ENCODE data around the gene RNF149.

The RNF149 gene

DNA sequence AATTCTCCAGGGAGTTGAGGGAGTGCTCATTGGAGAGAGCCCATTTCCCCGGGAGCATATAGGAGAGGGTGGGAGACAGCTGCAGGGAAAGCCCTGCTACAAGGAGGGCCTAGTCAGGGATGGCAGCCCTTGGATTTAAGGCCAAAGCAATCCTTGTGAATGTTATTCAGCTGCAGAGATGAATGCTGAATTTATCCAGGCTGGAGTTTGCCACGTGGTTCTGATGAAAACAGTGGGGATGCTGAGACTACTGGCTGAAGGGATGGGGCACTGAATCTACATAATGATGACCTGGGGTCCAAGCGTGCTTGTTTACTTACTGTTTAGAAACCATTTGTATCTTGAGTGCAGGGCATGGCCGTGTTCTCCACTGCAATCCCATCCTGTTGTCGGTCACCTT, 35.6 kb upstream of the RNF149 start:
- peaks cover 26% of the 10 kb centered on the region for H3K4me1 Mint-ChIP-seq
- no peak overlapping the region for H3K27ac Mint-ChIP-seq (ENCODE audit: low read depth)
- no peaks in the 10 kb centered on the region for H3K9me3 Mint-ChIP-seq
- H3K27me3 Mint-ChIP-seq: no peaks in the 10 kb centered on the region
- no peak for DNase-seq (ENCODE audit: low spot score in 2 of 2)
- H3K4me3 Mint-ChIP-seq: no peak overlapping the region
- no peak for ATAC-seq (replicated peaks; ENCODE audit: extremely low read depth, poor library complexity, severe bottlenecking)
- no peaks in the 10 kb centered on the region for H3K36me3 Mint-ChIP-seq (ENCODE audit: insufficient read depth)

DNA sequence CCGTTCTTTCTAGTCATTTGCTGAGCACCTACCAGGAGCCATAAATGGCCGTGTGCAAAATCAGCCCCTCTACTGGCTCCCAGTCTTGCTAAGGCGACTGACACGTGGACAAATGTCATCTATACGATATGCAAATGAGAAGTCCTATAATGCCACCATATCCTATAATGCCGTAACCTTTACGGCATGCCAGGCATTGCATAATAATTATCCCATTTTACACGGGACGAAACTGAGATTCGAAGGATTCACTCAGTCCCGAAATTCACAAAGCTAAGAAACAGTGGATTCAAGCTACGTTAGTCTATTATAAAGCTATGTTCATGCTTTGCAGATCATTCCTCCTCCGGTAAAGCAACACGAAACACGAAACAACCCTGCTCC, 34.1 kb upstream of the RNF149 start:
- no peak for ATAC-seq (replicated peaks; ENCODE audit: extremely low read depth, poor library complexity, severe bottlenecking)
- no peaks in the 10 kb centered on the region for H3K27me3 Mint-ChIP-seq

DNA sequence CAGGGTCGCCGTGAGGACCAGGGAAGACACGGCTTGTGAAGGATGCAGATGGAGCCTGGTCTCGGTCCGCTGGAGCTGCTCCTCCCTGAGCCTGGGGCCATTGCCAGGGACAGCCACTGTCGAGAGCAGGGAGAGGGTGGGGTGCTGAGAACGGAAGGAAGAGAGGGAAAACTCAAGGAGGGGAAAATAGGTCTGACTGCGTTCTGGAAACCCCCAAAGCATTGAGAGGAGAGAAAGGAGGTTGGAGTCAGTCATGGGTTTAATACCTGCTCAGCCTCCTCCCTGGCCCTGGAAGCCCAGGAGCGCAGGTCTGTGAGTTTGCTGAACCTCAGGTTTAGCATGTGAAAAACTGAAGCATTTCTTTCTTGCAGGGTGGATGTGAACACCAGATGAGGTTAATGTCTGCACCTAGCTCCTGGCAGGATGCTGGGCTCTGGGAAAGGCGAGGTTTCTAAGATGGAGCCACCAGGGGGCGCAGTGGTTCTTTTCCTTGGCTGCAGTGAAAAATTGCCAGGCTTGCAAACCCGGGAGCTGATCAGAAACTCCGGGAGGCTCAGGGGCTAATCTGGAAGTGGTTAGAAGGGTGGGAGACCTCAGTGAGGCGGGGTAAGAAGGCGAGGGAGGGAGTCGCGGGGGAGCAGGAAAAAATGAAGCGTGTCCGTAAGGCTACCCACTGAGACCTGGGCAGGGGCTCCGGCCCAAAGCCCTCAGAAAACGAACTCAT, 33.6 kb upstream of the RNF149 start:
- Mint-ChIP-seq H3K36me3 (ENCODE audit: insufficient read depth) (peaks cover under 1% of the 10 kb centered on the region), H3K9me3 (no peaks in the 10 kb centered on the region), H3K4me1 (peaks cover 26% of the 10 kb centered on the region), H3K27ac (ENCODE audit: low read depth) (no peak overlapping the region), H3K27me3 (no peaks in the 10 kb centered on the region), H3K4me3 (no peak overlapping the region)
- DNase-seq (ENCODE audit: low spot score in 2 of 2) (peak; percentile 43 to 68), ATAC-seq (replicated peaks; ENCODE audit: extremely low read depth, poor library complexity, severe bottlenecking) (no peak)

More for the DNA sequence above, 34.1 kb upstream of the RNF149 start:
- no peaks in the 10 kb centered on the region for H3K9me3 Mint-ChIP-seq
- DNase-seq (ENCODE audit: low spot score in 2 of 2): no peak
- peaks cover 26% of the 10 kb centered on the region for H3K4me1 Mint-ChIP-seq
- H3K4me3 Mint-ChIP-seq: no peak overlapping the region
- no peaks in the 10 kb centered on the region for H3K36me3 Mint-ChIP-seq (ENCODE audit: insufficient read depth)
- no peak overlapping the region for H3K27ac Mint-ChIP-seq (ENCODE audit: low read depth)

DNA sequence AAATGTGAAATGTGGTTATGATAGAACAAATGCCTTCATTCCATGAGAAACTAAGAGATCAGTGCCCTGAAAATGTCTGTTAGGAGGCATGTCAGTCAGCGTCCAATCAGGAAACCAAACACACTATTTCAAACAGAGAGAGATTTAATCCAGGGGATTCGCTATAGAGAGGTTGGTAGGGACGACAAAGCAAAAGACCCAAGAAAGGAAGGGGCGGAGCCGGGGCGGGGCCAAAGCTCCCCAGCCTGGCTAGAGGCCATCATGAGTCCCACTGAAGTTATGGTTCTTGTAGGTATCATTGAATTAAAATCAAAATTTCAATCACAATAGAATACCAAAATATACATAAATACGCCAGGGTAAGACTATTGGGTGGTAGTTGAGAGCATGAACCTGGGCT, 32.9 kb upstream of the RNF149 start:
- Mint-ChIP-seq H3K36me3 (ENCODE audit: insufficient read depth) (peaks cover 2% of the 10 kb centered on the region), H3K4me3 (peak overlapping the region; percentile 24), H3K4me1 (peaks cover 26% of the 10 kb centered on the region), H3K9me3 (no peaks in the 10 kb centered on the region), H3K27me3 (no peaks in the 10 kb centered on the region), H3K27ac (ENCODE audit: low read depth) (no peak overlapping the region)
- no peak for DNase-seq (ENCODE audit: low spot score in 2 of 2)
- no peak for ATAC-seq (replicated peaks; ENCODE audit: extremely low read depth, poor library complexity, severe bottlenecking)

DNA sequence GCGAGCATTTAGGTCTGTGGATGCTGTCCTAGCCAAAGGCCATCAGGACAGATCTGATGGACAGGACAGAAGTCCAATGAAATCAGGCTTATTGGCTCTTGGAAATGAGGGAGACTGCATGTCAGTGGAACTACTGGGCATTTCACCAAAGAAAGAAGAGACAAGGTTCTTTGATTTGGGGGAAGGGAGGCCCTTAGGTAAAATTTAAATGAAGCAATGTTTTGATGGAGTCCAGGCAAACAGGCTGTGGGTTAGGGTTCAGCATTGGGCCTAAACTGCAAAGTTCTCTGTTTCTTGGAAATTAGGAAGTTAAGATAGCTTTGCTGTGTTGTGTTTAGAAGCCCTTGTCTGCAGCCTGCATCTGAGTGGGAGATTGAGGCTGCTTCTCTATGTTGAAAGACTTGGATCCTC, 31.6 kb upstream of the RNF149 start:
- Mint-ChIP-seq H3K9me3 (no peaks in the 10 kb centered on the region), H3K4me3 (no peak overlapping the region), H3K27ac (ENCODE audit: low read depth) (no peak overlapping the region), H3K27me3 (no peaks in the 10 kb centered on the region), H3K4me1 (peaks cover 26% of the 10 kb centered on the region), H3K36me3 (ENCODE audit: insufficient read depth) (peaks cover 2% of the 10 kb centered on the region)
- ATAC-seq (replicated peaks; ENCODE audit: extremely low read depth, poor library complexity, severe bottlenecking) (no peak), DNase-seq (ENCODE audit: low spot score in 2 of 2) (no peak)

DNA sequence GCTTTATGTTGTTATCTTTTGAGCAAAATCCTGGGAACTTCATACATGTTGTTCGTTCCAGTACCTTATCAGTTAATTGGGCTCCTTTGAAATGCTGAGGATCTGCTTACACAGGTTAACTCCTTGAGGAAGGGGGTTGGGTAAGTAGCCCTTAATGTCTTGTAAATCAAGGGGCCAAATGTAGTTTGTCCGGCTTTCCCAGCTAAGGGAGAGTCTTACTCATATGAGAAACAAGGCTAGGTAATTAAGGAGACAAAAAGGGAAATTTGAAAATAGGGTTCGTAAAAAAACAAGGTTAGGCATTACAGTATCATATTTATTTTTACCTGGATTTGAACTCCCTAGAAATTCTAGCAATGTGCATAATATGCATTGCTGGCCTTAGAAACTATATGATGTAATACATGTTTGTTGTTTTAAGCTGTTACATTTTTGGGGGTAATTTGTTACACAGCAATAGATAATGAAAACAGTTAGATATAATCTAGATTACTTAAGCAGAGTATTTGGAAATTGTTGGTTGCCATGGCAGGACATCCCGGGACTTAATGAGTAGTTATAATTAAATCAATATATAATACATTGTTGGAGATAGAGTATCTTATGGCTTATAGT, 30.9 kb upstream of the RNF149 start:
- Mint-ChIP-seq H3K27ac (ENCODE audit: low read depth) (no peak overlapping the region), H3K4me1 (peaks cover 26% of the 10 kb centered on the region), H3K4me3 (no peak overlapping the region), H3K27me3 (no peaks in the 10 kb centered on the region), H3K9me3 (no peaks in the 10 kb centered on the region), H3K36me3 (ENCODE audit: insufficient read depth) (peaks cover 2% of the 10 kb centered on the region)
- DNase-seq (ENCODE audit: low spot score in 2 of 2) (no peak), ATAC-seq (replicated peaks; ENCODE audit: extremely low read depth, poor library complexity, severe bottlenecking) (no peak)

DNA sequence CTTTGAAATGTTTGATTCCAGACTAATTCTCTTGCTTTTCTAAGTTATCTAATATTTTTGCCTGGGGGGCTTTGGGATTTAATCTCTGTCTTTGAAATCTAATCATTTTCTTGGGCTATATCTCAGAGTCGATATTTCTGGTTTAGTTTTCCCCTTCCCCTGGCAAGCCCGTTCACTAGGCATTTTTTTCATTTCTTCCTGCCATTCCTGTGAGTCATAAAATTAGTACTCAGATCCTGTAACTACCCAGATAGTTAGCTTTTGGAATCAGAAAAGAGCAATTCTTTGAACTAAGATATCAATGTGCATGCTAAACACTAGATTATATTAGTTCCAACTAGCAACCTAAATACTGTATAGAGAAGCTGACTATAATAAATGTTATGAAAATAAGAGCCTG, 29.4 kb upstream of the RNF149 start:
- no peak for ATAC-seq (replicated peaks; ENCODE audit: extremely low read depth, poor library complexity, severe bottlenecking)
- no peak overlapping the region for H3K27ac Mint-ChIP-seq (ENCODE audit: low read depth)
- H3K4me3 Mint-ChIP-seq: no peak overlapping the region
- peaks cover 2% of the 10 kb centered on the region for H3K36me3 Mint-ChIP-seq (ENCODE audit: insufficient read depth)
- DNase-seq (ENCODE audit: low spot score in 2 of 2): no peak
- peaks cover 23% of the 10 kb centered on the region for H3K4me1 Mint-ChIP-seq
- no peaks in the 10 kb centered on the region for H3K27me3 Mint-ChIP-seq
- H3K9me3 Mint-ChIP-seq: no peaks in the 10 kb centered on the region

DNA sequence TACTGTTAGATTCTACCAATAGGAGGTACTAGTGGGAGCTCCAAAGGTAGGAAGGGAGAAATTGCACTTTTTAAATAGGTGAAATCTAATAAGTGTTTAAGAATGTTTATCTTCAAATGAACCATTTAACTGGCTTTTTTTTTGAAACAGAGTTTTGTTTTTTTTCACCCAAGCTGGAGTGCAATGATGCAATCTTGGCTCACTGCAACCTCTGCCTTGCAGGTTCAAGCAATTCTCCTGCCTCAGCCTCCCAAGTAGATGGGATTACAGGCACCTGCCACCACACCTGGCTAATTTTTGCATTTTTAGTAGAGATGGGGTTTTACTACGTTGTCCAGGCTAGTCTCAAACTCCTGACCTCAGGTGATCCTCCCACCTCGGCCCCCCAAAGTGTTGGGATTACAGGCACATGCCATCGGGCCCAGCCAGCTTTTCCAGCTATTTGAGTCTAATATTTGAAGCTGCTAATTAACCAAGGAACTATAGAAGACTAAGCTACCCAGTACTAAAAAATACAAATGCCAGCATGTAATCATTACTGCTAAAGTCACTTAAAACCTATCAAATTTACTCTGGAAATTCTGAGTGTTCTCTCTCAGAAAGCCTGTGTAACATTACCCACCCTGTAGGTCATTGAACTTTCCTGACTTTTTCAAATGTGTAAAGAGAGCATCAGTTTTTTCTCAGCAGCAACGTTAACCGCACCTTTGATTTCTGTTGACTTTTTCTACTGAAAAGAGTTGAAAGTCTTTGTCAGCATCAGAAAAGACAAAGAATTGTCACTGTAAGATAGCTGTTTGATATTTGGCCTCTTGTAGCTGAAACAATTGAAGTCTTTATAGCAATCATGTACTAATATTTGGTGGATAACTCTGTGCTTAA, 24.6 kb upstream of the RNF149 start:
- Mint-ChIP-seq H3K4me1 (no peaks in the 10 kb centered on the region), H3K27me3 (no peaks in the 10 kb centered on the region), H3K9me3 (no peaks in the 10 kb centered on the region), H3K4me3 (no peak overlapping the region), H3K27ac (ENCODE audit: low read depth) (no peak overlapping the region), H3K36me3 (ENCODE audit: insufficient read depth) (peaks cover 4% of the 10 kb centered on the region)
- ATAC-seq (replicated peaks; ENCODE audit: extremely low read depth, poor library complexity, severe bottlenecking) (no peak), DNase-seq (ENCODE audit: low spot score in 2 of 2) (no peak)

DNA sequence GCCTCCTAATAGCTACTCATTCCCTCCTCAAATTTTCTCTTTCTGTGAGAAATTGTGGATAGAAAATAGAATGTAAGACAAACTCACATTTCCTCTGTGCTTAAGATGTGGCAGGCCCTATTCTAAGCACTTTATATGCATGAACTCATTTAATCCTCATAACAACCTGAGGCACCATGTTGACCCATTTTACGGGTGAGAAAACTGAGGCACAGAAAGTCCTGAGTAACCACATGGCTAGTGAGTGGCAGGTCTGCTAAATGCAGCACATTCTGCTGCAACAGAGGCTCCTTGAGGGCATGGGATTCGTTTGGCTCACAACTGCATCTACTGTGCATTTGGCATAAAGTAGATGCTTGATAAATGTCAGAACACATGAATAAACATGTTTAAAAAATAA, 22.7 kb upstream of the RNF149 start:
- no peak for DNase-seq (ENCODE audit: low spot score in 2 of 2)
- Mint-ChIP-seq H3K27me3 (no peaks in the 10 kb centered on the region), H3K9me3 (no peaks in the 10 kb centered on the region), H3K36me3 (ENCODE audit: insufficient read depth) (peaks cover 2% of the 10 kb centered on the region), H3K4me3 (peak overlapping the region; percentile 14), H3K4me1 (no peaks in the 10 kb centered on the region), H3K27ac (ENCODE audit: low read depth) (no peak overlapping the region)
- ATAC-seq (replicated peaks; ENCODE audit: extremely low read depth, poor library complexity, severe bottlenecking): no peak

DNA sequence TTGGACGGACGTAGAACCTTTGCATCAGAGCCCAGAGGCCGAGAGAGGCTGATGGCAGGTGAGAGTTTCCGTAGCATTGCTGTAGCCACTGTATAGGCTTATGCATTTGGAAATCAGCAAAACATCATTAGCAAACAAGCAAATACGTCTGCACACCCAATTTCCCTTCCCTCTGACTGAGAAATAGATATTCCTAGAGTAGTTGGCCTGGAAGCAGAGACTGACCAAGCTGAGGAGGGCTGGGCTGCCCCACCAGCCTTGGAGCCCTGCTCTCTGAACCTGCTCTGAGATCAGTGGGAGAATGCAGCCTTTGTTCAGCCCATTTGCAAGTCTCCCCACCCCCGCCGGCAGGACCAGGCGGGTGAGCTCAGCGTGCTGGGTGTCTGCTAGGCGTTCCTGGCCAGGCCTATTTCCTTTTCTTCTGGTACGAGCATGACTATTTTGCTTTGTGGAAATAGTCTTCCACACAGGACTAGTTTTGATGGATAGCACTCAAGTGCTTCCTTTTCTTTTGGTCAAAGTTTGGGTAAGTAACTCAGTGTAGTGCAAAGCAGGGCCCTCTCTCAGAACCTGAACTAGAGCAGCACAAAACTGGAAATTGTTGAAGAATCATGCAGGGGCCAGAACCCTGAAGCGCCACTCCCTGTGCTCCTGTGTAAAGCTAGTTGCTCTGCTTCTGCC, 21.9 kb upstream of the RNF149 start:
- ATAC-seq (replicated peaks; ENCODE audit: extremely low read depth, poor library complexity, severe bottlenecking) (no peak), DNase-seq (ENCODE audit: low spot score in 2 of 2) (no peak)
- Mint-ChIP-seq H3K9me3 (no peaks in the 10 kb centered on the region), H3K4me3 (peak overlapping the region; percentile 14), H3K27ac (ENCODE audit: low read depth) (no peak overlapping the region), H3K4me1 (no peaks in the 10 kb centered on the region), H3K27me3 (no peaks in the 10 kb centered on the region), H3K36me3 (ENCODE audit: insufficient read depth) (peaks cover 2% of the 10 kb centered on the region)

DNA sequence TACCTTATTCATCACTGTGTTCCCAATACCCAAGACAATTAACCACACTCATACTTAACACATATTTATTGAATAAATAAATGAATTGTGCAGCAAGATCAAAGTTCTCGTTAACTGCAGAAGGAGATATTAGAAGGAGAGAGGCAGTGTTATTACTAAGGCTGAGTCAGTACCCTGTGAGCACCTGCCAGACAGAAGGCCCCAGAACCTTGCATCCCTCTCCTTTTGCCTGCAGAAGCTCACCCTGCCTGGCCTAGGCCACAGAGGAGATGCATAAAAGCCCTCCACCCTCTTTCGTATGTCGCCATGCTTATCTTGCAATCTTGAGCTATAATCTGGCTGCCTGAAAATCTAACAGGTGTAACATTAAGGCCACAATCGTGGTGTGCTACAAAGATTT, 20.5 kb upstream of the RNF149 start:
- H3K4me1 Mint-ChIP-seq: no peaks in the 10 kb centered on the region
- no peak for DNase-seq (ENCODE audit: low spot score in 2 of 2)
- ATAC-seq (replicated peaks; ENCODE audit: extremely low read depth, poor library complexity, severe bottlenecking): peak; percentile 66
- no peaks in the 10 kb centered on the region for H3K27me3 Mint-ChIP-seq
- peaks cover 2% of the 10 kb centered on the region for H3K36me3 Mint-ChIP-seq (ENCODE audit: insufficient read depth)
- H3K9me3 Mint-ChIP-seq: no peaks in the 10 kb centered on the region
- H3K4me3 Mint-ChIP-seq: no peak overlapping the region
- H3K27ac Mint-ChIP-seq (ENCODE audit: low read depth): no peak overlapping the region

DNA sequence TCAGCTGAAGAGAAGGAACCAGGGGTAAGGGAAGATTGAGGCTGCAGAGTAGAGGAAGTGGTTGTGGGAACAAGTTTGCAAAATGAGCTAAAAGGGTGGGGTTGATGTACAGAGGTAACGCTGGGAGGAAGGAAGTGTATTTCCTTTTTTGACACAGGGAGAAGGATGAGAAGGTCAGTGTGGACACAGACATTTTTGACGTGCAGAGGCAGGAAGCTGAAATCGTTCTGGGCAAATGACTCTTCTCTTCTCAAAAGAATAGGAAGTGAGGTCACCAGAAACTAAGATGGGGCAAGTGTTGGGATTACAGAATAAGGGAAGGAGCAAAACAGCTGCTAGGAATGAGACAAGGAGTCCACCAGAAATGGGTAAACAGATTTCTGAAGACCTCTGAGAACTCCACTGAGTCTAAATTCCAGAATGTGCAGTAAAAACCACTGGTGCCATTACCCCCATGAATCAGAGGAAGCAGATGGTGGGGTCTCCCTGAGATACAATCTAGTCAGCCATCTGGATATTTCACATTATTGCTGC, 20.0 kb upstream of the RNF149 start:
- peak; percentile 84 for ATAC-seq (replicated peaks; ENCODE audit: extremely low read depth, poor library complexity, severe bottlenecking)
- Mint-ChIP-seq H3K4me3 (no peak overlapping the region), H3K4me1 (no peaks in the 10 kb centered on the region), H3K36me3 (ENCODE audit: insufficient read depth) (peaks cover 2% of the 10 kb centered on the region), H3K27me3 (no peaks in the 10 kb centered on the region), H3K27ac (ENCODE audit: low read depth) (no peak overlapping the region), H3K9me3 (no peaks in the 10 kb centered on the region)
- peak in 1 of 2 donors; percentile 29 for DNase-seq (ENCODE audit: low spot score in 2 of 2)

All from central memory CD8-positive, alpha-beta T cell (primary cell).